B cell (primary cell): ENCODE results near the gene EPHB1. TPM values are rescaled to one million over a fixed set of nuclear protein-coding genes. Genes with fewer than 3 reads are reported as not detected.

ENCODE experiments used
- ATAC-seq: fragments of 200-7000 bp; cut with Tn5 transposase; one replicate; pipeline ENCODE4 v1.10.0; 2021; ENCODE audit warnings: low read depth, mild to moderate bottlenecking, moderate number of reproducible peaks, moderate library complexity
- CTCF ChIA-PET: fragments of 350-600 bp; sonication (Branson Sonifier 250); formaldehyde crosslinking; loops from one replicate; lab custom pipeline; 2021; ENCODE audit warnings: antibody characterized with exemption, inconsistent platforms; lab: Charles Lee
- POLR2A ChIA-PET: fragments of 350-600 bp; sonication (Branson Sonifier 250); formaldehyde crosslinking; loops from one replicate; lab custom pipeline; 2021; ENCODE audit warnings: antibody characterized with exemption; lab: Charles Lee
- DNase-seq: peaks from one replicate; pipeline ENCODE4 v3.0.0; 2013
- H2AFZ ChIP-seq: 2 replicates; pipeline ENCODE4 v1.6.1; 2012; ENCODE audit warnings: mild to moderate bottlenecking, low read depth, low read length; ENCODE audit not compliant: insufficient read depth, poor library complexity, severe bottlenecking
- H3K27ac ChIP-seq, 2 donors: 1 replicate in 1 of 2; 2 replicates in 1 of 2; pipeline ENCODE4 v1.5.1; 2012 to 2013; ENCODE audit warnings: low read length in 2 of 2, mild to moderate bottlenecking in 2 of 2, moderate library complexity in 1 of 2
- H3K27me3 ChIP-seq, 4 experiments: fragments of 200-600 bp in 1 of 4; sonication (generic) in 1 of 4; replicated peaks in 1 of 4; 1 replicate in 2 of 4; 2 replicates in 2 of 4; pipeline versions ENCODE4 v1.6.1 to v1.7.0; 2013 to 2016; ENCODE audit warnings: low read length in 3 of 4, mild to moderate bottlenecking in 2 of 4, mixed read lengths in 1 of 4, moderate library complexity in 1 of 4; ENCODE audit not compliant: insufficient read depth in 4 of 4, control insufficient read depth in 3 of 4; ENCODE audit errors: control extremely low read depth in 1 of 4
- H3K36me3 ChIP-seq, 2 experiments: replicated peaks in 1 of 2; 1 replicate in 1 of 2; 2 replicates in 1 of 2; pipeline versions ENCODE4 v1.6.1 to v1.7.1; 2013; ENCODE audit warnings: low read length in 1 of 2; ENCODE audit not compliant: insufficient read depth in 2 of 2, control insufficient read depth in 1 of 2; ENCODE audit errors: control extremely low read depth in 1 of 2, extremely low read depth in 1 of 2
- H3K4me1 ChIP-seq, 2 donors: fragments of 200-600 bp in 1 of 2; sonication (generic) in 1 of 2; 1 replicate in 1 of 2; 2 replicates in 1 of 2; pipeline versions ENCODE4 v1.5.1 to v1.6.1; 2013 to 2017; ENCODE audit warnings: low read length in 2 of 2; ENCODE audit not compliant: control insufficient read depth in 2 of 2, insufficient read depth in 2 of 2
- H3K4me2 ChIP-seq: replicated peaks from 2 replicates; pipeline ENCODE3; 2012; ENCODE audit warnings: mild to moderate bottlenecking, low read depth, low read length; ENCODE audit not compliant: poor library complexity, severe bottlenecking
- H3K4me3 ChIP-seq, 5 experiments: fragments of 200-600 bp in 1 of 5; sonication (generic) in 1 of 5; 1 replicate in 3 of 5; 2 replicates in 2 of 5; pipeline versions ENCODE4 v1.5.1 to v1.7.0; 2011 to 2016; ENCODE audit warnings: low read length in 4 of 5, mild to moderate bottlenecking in 4 of 5, low read depth in 2 of 5, control low read depth in 1 of 5, moderate library complexity in 1 of 5; ENCODE audit not compliant: insufficient read depth in 1 of 5; ENCODE audit errors: control extremely low read depth in 1 of 5, extremely low read depth in 1 of 5
- H3K79me2 ChIP-seq: fragments of 200-600 bp; sonication (generic); one replicate; pipeline ENCODE4 v1.6.0; 2016; ENCODE audit warnings: low read length; ENCODE audit not compliant: control insufficient read depth, insufficient read depth
- H3K9ac ChIP-seq: fragments of 200-600 bp; sonication (generic); 2 replicates; pipeline ENCODE4 v1.6.1; 2017; ENCODE audit warnings: mild to moderate bottlenecking, low read length, moderate library complexity
- H3K9me3 ChIP-seq, 3 donors: one replicate each; pipeline versions ENCODE4 v1.6.1 to v1.7.1; 2013; ENCODE audit warnings: low read length in 2 of 3; ENCODE audit not compliant: control insufficient read depth in 2 of 3, insufficient read depth in 1 of 3; ENCODE audit errors: control extremely low read depth in 1 of 3
- H4K20me1 ChIP-seq: 2 replicates; pipeline ENCODE4 v1.6.0; 2012; ENCODE audit warnings: mild to moderate bottlenecking, low read length; ENCODE audit not compliant: insufficient read depth, control insufficient read depth, poor library complexity, severe bottlenecking
- H3K27ac Mint-ChIP-seq: one replicate; pipeline ENCODE4 v1.8.0; 2021; ENCODE audit warnings: mixed read lengths
- H3K27me3 Mint-ChIP-seq: one replicate; pipeline ENCODE4 v1.8.0; 2021; ENCODE audit warnings: mixed read lengths
- H3K4me1 Mint-ChIP-seq: one replicate; pipeline ENCODE4 v1.8.0; 2021; ENCODE audit warnings: mixed read lengths
- H3K4me3 Mint-ChIP-seq: one replicate; pipeline ENCODE4 v1.8.0; 2021; ENCODE audit warnings: mixed read lengths
- H3K9me3 Mint-ChIP-seq: one replicate; pipeline ENCODE4 v1.8.0; 2022; ENCODE audit warnings: mixed read lengths; ENCODE audit not compliant: insufficient read depth
- CTCF ChIP-seq: fragments of 200-600 bp; IDR thresholded peaks from one replicate; pipeline ENCODE4 v1.8.0; 2022; ENCODE audit warnings: antibody characterized with exemption, mild to moderate bottlenecking
- EZH2 ChIP-seq: IDR thresholded peaks from 2 replicates; pipeline ENCODE4 v1.6.1; 2012; ENCODE audit warnings: borderline replicate concordance, low read depth, mild to moderate bottlenecking, moderate library complexity, low read length; ENCODE audit not compliant: insufficient read depth, poor library complexity, severe bottlenecking
- WGBS: methylation state at CpG from one replicate; pipeline ENCODE4 v1.1.5; 2013; ENCODE audit warnings: missing lambda C conversion rate; ENCODE audit not compliant: insufficient coverage; 5-methylcytosine and 5-hydroxymethylcytosine counted together
- intact Hi-C: fragments of 100-400 bp; cut with micrococcal nuclease; formaldehyde crosslinking; loops from one replicate; pipeline ENCODE4 v1.10.0; 2022
- polyA plus RNA-seq: library from polyadenylated mRNA; depleted of rRNA; stranded (reverse); fragments of >200 nt; gene quantifications from 2 replicates; pipeline ENCODE4 v1.2.3, GENCODE V29; 2012
- total RNA-seq, 2 donors: library from RNA; stranded (reverse); fragments of 120-200 nt in 1 of 2; gene quantifications; 1 replicate in 1 of 2; 2 replicates in 1 of 2; pipeline versions ENCODE4 v1.2.3 to v1.2.4, GENCODE V29; 2013 to 2022

Gene EPHB1
- total and polyA plus RNA-seq, 2 donors (not counting 1 experiment from before 2014, with no cell fraction given) = 0.01 TPM; not detected in 1

- Histone ChIP-seq H4K20me1 (no peaks in the 10 kb centered on the region), H3K9me3 (no peaks in the 10 kb centered on the region), H3K4me1 (no peaks in the 10 kb centered on the region), H3K79me2 (no peaks in the 10 kb centered on the region), H3K4me2 (no peak overlapping the region), H2AFZ (no peak overlapping the region), H3K27ac (no peak overlapping the region), H3K4me3 (no peak overlapping the region), H3K9ac (no peak overlapping the region), H3K36me3 (no peaks in the 10 kb centered on the region), H3K27me3 (no peaks in the 10 kb centered on the region)
- DNase-seq = no peak
- Mint-ChIP-seq H3K4me3 (no peak overlapping the region), H3K27me3 (no peaks in the 10 kb centered on the region), H3K9me3 (no peaks in the 10 kb centered on the region), H3K4me1 (no peaks in the 10 kb centered on the region), H3K27ac (no peak overlapping the region)
- ATAC-seq = no peak
- TF ChIP-seq CTCF (no peak), EZH2 (no peak)
- ChIA-PET CTCF (no interaction called here), POLR2A (no interaction called here)
- intact Hi-C loops = no loop called here
- 77% methylated on average over 5 of the region's 5 CpGs for WGBS
Observed at GRCh38 chr3:135055449-135055848, 260.4 kb downstream of the EPHB1 start.

GRCh38 chr3:135056084-135056730 is 261.1 kb downstream of the EPHB1 start:
- no peak for DNase-seq
- no peaks in the 10 kb centered on the region for H3K9me3 Mint-ChIP-seq
- Histone ChIP-seq H3K4me1 (no peaks in the 10 kb centered on the region), H3K4me3 (no peak overlapping the region), H3K9me3 (no peaks in the 10 kb centered on the region), H3K27ac (no peak overlapping the region), H4K20me1 (no peaks in the 10 kb centered on the region), H3K36me3 (no peaks in the 10 kb centered on the region), H3K27me3 (no peaks in the 10 kb centered on the region), H3K79me2 (no peaks in the 10 kb centered on the region), H3K9ac (no peak overlapping the region), H3K4me2 (no peak overlapping the region), H2AFZ (no peak overlapping the region)
- no peak for ATAC-seq
- H3K27me3 Mint-ChIP-seq = no peaks in the 10 kb centered on the region
- H3K4me1 Mint-ChIP-seq = no peaks in the 10 kb centered on the region
- 89% methylated on average over 7 of the region's 7 CpGs for WGBS
- intact Hi-C loops = no loop called here
- no peak overlapping the region for H3K4me3 Mint-ChIP-seq
- TF ChIP-seq CTCF (no peak), EZH2 (no peak)
- H3K27ac Mint-ChIP-seq = no peak overlapping the region
- POLR2A ChIA-PET = no interaction called here
- CTCF ChIA-PET = no interaction called here
